RKO (cell line): ENCODE measurements around the gene LONRF2.
A peak's percentile ranks its signal among the peaks of the same experiment; 100 is the strongest.

Experiments used
- DNase-seq: peaks from one replicate; pipeline ENCODE4 v3.0.0-alpha.2; 2016; ENCODE audit warnings: low spot score

Gene LONRF2

DNA sequence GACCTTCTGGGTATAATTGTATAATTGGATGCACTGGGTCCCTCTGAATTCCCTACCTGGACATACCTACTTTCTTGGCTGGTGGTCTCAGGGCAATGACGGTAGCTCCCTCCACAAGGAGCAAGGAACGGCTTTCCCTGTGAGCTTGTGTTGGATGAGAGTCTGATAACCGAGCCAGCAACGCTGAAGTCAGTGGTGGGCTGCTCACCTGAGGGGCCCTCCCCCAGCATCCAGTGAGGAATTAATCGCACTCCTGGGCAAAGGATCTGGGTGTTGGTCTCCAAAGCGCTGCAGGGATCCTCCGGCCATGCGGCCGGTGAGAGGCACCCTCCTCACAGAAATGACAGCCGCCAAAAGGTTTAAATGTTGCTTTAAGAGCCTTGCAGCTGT is 47.1 kb downstream of the LONRF2 start:
- DNase-seq, result no peak

DNA sequence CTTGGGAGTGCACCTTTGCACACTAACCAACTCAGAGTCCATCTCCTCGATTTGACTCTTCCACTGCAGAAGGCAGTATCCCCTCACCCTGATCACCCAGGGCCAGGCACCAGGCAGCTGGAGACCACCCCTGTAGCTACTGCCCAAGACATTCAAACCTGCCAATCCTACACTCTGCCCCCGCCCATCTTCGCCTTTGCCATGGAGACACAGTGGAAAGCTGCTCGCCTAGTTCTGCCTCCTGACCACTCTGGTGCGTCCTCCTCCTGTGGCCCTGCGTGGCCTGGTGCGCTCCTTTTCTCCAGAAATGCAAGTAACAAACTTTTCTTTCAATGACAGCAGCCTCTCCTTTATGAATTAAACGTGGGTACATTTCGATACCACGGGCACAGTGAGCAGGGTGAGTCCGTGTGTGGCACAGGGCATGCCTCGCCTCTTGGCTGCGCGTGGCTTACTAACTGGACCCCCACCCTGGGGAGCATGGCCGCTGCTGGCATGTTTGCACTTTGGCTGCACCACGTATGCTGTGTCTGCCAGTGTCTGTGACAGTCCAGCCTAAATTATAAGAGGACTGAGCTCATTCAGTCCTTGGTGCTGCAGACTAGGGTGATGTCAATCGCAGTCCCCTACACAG is 47.6 kb downstream of the LONRF2 start:
- DNase-seq, result no peak

DNA sequence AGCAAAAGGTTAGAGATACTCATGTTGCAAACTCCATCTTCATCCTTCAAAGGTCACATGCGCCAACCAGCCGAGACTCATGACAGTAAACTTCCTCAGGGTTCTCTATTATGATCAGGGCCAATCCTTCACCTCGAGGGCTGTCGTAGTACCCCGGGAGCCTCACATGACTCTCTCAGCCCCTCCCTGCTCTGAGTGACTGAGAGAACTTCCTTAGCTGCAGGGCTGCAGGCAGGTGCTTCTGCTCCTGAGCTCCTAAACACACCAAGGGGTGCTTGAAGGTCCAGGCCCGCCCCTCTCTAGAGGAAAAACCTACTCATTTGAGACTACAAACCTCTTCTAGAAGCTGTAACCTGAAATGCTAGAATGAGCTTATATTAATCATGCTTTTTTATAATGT is 48.2 kb downstream of the LONRF2 start:
- no peak for DNase-seq

DNA sequence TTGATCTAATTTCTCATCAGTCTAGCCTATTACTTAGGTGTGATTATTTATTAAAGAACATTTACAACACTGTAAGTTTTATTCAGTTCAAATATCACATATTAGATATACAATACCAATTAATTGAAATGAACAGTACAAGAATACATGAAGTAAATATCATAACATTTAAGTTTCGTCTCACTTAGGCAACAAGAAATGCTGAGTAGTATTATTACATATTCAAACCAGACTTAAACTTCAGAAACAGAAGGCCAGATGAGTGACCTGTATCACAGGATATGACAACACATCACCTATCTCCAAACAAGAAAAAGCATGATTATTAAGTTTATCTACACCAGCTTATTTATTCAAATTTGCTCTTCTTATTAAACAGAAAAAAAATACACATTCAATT is 48.9 kb downstream of the LONRF2 start:
- no peak for DNase-seq

DNA sequence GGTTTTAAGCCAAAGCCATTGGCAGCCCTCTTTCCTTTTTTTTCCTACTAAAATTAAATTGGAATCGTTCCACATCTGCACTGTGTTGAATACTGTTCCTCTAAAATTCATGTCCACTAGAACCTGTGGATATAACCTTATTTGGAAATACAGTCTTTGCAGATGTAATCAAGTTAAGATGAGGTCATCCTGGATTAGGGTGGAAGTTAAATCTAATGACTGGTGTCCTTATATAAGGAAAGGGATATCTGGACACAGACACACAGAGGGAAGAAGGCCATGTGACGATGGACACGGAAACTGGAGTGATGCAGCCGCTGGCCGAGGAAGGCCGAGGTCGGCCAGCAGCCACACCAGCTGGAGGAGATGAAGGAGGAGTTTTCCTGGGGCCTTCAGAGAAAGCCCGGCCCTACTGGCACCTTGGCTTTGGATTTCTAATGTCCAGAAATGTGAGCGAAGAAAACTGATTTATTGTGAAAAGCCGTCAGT is 49.4 kb downstream of the LONRF2 start:
- DNase-seq, result no peak

DNA sequence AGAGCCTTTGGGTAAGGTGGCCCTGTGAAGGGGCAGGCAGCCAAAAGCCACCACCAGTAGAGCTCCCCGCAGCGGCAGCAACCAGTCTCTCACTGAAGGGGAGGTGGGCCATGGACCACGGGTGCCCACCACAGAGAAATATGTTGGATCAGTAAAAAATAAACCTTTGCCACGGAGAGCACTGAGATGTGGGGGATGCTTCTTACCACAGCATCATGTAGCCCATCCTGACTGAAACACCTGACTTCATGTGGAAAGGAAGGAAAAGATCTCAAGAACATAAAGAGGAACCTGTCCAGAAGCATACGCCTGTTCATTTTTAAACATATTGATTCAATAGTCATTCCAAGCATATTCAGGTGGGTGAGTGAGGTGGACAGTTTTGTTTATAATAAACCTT is 51.1 kb downstream of the LONRF2 start:
- no peak for DNase-seq

DNA sequence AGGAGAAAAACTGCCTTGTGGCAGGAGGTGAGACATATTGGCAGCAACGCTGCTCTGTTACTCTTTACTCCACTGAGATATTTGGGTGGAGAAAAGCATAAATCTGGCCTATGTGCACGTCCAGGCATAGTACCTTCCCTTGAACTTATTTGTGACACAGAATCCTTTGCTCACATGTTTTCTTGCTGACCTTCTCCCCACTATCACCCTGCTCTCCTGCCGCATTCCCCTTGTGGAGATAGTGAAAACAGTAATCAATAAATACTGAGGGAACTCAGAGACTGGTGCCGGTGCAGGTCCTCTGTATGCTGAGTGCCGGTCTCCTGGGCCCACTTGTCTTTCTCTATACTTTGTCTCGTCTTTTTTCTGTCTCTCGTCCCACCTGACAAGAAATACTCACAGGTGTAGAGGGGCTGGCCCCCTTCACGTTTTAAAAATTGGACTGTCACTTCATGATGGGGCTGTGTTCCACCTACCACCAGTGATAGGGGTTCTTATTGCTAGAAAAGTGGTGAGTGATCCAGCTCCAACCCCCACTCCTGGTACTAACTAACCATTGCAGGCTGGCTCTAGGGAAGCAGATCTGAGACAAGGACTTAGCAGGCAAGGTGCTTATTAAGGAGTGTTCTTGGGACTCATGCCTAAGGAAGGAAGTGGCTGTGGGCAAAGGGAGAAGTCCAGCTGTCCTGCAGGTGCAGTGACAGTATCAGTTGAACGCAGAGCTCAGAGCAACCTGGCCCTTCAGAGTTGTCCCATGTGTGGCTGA is 51.7 kb downstream of the LONRF2 start:
- DNase-seq, result no peak

DNA sequence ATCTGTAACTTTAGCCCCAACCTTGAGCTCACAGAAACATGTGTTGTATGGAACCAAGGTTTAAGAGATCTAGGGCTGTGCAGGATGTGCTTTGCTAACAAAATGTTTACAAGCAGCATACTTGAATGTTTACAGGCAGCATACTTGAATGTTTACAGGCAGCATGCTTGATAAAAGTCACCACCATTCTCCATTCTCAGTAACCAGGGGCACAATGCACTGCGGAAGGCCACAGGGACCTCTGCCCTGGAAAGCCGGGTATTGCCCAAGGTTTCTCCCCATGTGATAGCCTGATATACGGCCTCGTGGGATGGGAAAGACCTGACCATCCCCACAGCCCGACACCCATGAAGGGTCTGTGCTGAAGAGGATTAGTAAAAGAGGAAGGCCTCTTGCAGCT is 52.4 kb downstream of the LONRF2 start:
- no peak for DNase-seq

DNA sequence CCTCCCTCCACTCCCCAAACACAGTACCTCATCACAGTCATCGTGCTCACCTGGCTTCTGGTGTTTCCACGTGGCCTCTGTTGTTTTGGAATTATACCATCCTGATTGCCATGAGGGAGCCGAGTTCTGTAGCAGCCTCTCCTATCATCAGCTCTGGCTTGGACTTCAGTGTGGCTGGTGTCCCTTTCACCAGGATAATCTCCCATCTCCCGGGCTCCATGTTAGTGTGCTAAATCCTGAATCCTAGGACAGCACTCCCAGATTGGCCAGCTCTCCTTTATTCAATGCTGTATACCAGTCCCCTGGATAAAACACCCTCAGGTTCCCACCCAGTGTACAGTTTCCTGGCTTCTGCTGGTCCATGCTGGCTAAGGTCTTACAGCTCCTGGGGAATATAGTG is 53.3 kb downstream of the LONRF2 start:
- DNase-seq, result no peak

DNA sequence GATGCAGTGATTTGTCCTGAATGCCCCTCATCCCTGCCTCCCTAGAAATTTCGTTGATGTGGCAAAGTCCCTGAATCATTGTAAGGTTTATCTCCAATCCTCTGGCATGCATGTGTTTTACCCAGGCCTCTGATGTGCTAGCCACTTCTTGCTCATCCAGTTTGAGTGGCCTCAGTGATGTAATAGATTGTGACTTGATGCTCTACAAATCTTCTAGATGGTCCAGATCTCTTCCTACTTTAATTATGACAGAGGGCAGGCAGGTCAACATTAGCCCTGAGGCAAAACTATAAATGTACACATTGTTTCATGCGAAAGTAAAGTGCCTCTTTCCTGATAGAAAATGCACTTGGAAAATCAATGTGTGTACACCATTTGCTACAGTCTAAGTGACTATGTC is 54.5 kb downstream of the LONRF2 start:
- no peak for DNase-seq

DNA sequence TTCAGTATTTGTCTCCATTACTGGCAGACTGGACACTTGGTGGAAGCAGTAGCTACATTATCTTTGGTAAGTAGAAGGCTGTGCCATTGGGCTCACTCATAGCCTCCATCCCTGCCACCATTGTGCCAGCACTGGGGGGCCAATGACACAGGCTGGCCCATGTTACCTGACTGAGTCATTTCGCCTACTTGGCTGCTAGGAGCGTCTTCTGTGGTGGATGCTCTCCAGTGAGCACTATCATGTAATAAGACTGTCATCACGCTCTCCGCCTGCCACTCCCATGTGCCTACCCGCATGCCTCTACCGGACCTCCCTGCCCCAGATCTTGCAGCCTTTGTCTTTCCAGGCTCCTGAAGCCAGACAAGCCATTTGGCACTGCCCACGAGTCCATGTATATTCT is 56.2 kb downstream of the LONRF2 start:
- no peak for DNase-seq

DNA sequence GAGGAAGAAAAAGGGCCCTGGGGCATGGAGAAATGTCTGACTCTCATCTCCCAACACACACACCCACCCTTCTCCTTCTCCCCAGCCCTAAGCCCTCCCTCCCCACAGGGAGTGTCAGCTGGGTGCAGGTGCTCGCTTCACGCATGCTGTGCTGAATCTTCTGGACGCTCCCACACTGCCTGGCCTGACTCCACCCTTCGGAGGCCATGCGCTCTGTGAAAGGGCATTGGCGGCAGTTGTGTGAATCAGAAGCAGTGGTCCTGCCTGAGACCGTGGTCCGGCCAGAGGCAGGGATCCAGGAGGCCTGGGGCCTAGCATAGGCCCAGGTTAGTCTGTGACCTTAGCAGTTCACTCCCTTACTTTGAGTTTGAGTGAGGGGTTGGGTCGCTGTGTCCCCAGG is 57.1 kb downstream of the LONRF2 start:
- DNase-seq, result no peak

DNA sequence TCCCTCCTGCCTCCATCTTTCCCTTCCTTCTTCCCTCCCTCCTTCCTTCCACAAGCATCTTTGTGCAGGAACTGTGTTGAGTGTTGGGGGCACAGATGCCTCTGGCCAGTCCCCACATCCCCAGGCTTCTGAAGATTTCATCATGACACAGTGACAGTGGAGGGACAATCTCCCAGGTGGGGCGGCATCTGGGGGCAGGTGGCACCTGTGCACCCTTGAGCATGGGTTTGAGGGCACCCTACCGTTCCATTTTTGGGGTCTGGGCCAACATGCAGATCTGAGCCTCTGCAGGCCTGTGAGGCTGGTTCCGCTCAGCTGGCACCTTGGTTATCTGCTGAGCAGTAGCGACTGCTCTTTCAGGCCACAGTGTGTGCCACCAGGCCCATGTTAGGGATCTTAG is 57.6 kb downstream of the LONRF2 start:
- DNase-seq, result no peak

DNA sequence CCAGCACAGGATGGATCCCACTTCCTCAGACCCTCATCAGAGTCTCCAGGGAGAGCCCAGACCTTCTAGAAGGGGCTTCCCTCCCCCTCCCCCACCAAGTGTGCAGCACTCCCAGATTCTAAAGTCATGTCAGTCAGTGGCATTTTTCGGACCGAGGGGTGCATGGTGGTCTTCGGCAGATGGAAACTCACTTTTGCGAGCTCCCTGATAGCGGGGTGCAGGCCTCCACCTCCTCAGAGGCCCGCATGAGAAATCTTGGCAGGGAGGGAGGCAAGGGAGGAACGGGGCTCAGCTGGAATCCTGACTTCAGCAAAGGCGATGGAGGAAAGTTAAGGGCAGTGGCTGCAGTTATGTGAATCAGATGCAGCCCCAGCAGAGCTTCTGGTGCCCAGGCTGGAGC is 58.2 kb downstream of the LONRF2 start:
- DNase-seq, result no peak

DNA sequence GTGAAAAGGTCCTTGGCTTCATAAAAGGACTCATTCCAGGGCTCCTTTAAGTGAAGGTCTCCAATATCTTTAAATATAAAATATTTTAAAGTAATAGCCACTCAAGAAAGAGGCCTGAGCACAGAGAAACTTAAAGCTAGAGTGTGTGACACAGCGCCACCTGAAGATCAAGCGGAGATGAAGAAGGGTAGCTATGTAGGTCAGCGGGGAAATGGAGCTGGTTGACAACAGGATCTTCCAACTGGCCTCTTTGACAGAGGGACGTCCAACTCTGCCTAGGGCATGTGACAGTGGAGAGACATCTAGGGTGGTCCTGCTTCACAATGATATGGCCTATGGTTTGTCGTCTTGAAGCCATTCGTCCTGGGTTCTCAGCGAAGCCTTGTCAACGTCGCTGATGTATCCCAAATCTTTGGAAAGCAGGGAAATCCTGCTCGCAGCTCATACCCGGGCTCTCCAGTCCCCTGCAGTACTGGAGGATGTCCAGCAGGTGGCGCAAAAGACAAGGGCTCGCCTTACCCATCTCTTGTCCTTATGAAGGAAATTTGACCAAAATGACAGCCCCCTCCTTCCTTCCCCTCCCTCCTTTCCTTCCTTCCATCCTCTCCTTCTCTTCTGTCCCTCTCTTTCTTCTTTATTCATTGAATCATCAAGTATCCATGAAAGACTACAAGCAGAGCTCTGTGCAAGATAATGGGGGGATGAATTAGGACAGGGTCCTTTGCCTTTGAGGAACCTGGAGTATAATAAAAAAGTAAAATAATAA is 59.6 kb downstream of the LONRF2 start:
- peak; percentile 58 for DNase-seq

DNA sequence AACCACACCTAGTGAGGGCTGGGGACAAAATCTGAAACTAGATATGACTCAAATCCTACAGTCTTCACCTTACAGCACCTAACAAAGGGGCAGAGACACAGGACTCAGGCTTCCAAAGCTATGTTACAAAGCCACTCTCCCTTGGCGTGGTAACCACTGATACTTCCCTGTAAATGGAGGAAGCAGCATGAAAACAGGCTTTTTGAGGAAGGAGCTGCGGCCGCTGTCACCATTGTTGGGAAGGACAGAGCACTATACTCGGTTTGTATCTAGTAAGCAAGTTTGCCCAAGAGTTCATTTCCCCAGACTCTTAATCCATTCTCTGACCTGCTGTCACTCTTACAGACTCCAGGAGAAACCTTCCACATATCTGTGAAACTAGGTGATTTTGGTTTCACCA is 60.3 kb downstream of the LONRF2 start:
- DNase-seq, result no peak

DNA sequence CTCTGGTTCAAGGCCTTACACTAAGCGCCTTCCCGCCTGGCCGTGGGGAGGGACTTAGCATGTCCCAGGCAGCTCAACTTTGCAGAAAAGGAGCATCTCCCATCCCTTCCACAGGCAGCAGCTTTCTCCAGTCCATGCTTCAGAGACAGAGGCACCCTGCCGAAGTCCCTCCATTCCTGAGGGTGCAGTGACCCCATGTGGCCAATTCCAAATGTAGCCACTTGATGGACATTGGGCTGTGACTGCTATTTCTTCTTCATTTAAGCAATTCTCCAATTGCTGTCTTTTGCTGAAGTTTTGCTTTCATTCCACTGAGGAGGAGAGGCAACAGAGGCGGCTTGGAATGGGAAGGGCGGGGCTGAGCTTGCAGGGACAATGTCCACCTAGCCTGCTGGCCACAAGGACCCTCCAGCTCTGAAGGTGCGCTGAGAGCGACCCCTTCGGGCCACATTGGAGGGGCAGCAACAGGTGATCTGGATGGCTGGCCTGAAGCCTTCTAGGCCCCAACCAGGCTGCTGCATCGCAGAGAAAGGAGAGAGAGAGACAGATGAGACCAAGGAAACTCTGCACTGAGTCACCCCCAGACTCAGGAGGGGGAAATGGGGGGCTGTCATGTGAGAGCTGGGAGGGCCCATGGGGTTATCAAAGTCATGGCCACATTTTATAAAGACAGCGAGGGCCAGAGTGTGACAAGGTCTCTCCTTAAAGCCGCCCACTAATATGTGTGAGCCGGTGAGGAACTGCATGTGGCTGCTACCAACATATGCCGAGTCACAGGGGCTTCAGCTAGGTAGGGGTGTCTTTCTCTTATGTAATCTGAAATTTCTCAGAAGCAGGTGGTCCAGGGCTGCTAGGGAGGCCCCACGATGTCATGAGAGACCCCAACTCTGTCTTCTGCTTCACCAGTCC is 61.3 kb downstream of the LONRF2 start:
- DNase-seq, result peak; percentile 34

DNA sequence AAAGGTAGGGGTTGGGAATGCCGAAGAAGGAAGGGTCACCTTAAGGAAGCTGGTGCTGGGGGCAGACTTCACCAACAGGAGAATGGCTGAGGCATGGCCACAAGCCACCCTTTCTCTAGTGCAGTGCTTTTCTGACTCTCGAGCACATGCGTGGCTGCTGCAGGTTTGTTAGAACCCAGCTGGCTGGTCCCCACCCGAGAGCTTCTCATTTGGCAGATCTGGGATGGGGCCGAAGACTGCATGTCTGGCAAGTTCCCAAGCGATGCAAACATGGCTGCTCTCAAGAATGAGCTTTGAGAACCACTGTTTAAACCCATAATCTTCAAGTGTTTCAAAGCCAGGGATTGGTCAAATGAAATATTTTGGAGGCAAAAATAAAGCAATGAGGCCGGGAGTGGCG is 63.2 kb downstream of the LONRF2 start:
- DNase-seq, result no peak

DNA sequence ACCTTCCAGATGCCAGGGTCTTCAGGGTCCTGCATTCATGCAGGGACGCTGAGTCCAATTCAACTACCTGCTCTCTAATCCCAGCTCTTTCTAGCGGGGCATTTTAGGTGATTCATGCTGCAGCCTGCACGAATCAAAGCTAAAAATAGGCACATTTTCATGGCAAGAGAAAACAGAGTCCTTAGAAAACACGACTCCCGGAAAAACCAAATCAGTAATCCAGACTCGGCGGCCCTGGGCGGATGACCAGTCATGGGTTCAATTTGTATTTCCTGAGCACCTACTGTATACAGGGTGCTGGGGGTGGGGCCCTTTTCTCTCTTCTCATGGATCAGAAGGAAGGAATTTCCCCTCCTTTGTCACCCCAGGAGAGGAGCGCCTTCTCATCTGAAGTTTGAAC is 64.4 kb downstream of the LONRF2 start:
- DNase-seq, result no peak

DNA sequence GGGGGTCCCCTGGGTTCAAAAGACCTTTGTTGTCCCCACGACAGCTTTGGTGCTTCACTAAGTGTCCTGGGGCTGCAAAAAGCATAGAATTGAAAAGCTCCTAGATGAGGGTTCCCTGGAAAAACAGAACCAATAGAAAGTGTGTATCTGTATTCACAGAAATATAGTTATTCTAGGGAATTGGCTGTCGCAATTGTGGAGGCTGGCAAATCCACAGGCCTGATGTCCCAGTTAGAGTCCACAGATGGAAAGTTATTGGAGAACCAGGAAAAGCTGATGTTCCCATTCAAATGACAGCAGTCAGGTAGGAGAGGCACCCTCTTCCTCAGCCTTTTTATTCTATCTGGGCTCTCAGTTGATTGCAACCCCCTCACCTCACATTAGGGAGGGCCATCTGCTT is 65.5 kb downstream of the LONRF2 start:
- no peak for DNase-seq

DNA sequence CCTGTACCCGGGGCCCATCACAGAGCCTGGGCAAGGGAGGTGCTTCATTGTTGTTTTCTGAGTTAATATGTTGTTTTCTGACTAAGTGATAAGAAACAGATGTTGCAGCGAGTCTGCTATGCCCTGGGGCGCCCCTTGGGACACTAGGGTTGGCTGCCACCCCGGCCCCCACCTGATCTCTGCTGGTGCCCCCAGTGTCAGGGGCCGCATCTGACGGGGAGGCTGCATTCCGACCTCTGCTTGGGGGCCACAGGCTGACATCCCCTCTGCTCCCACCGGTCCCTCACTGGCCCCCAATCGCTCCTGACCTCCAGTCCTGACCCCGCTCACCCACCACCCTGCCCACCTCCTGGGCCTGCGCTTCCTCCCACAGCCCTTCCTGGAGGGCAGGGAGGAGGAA is 65.9 kb downstream of the LONRF2 start:
- no peak for DNase-seq

DNA sequence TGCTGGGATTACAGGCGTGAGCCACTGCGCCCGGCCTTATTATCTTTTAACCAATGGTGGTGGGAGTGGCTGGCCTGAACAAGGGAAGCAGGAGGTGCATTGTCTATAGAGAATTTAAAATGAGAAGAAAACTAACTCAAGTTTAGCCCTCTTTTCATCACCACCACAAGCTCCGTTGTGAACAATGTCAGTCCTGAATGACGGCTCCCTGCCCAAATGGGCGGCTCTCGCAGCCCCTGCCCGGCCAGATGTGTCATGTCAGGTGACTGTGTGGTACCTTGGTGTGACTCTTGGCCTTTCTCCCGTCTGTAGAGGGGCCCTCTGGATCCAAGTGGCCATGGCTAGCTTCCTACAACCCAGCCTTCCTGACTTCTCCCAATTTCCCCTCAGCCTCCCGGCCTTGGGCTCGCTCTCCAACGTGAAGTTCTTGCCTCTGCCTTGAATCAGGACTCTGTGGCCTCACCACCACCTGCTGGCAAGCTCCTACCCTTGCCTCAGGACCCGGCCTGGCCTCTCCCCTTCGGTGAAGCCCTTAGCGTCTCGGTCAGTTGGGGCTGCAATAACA is 67.6 kb downstream of the LONRF2 start:
- no peak for DNase-seq
